ENCODE measurements around the gene RASA3.
A peak's percentile ranks its signal among the peaks of the same experiment; 100 is the strongest.
"Not testable (repeated sequence)": the region's sequence is repeated elsewhere in the genome, so short reads cannot be mapped to it uniquely, and the experiment has no call there.

Gene RASA3

DNA sequence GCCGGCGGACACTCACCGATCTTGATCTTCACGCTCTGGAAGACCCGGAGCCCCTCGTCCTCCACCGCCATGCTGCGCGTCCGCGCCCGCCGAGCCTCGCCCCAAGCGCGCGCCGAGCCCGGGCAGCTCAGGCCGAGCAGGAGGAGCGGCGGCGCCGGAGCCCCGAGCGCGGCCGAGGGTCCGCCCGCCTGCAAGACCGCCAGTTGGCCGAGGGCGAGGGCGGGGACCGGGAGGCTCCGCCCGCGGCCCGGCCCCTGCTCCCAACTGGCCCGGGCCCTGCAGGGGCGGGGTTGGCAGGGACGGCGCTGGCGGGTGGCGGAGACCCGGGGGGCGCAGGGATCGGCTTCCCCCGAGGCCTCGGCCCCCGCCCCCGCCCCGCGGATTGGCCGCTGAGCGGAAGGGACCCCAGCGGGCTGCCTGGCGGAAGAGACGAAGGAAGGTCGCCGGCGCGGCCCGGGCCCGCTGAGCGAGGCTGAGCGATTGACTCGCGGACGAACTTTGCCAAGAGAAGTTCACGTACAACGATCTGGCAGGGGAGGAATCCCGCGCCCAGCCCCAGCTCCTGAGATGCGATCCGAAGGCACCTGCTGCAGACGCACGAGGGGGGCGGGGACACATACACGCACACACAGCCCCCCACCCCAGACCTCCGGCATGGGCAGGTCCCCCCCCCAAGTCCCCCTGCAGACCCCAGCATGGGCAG lies at the start of gene RASA3:
RASA3 (minus strand) TSS at position 205 of the 703 bp plus-strand sequence; CDS start at position 71, 134 bp downstream.
- DNase-seq, result peak; percentile 59 to 75

DNA sequence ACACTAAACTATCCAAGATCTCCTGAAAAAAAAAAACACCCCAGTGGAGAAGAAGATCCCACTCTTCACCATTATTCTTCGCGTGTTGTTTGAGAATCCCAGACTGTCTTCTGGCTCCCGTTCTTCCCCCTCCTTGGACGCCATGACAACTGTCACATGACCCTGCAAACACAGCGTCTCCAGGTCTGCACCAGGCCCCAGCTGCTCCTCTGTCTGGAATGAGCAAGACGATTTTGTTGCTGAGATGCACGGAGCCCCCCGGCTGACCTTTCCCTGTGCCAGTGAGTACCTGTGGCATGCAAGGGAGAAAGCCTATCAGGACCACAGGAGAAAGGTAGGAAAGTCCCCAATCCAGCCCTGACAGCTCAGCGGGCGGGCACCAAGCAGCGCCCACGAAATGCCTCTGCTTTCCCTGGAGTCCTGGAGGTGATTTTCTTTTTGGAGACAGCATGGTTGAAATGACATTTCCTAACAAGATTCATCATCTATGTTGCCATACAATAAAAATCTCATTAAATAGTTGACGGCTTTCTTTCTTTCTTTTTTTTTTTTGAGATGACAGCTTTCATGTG lies 46.8 kb upstream of the RASA3 start, which contains the start of gene CFAP97D2:
CFAP97D2 (plus strand) TSS at position 171 of the 572 bp plus-strand sequence; CDS start at position 245, 74 bp downstream.
- no peak for DNase-seq

DNA sequence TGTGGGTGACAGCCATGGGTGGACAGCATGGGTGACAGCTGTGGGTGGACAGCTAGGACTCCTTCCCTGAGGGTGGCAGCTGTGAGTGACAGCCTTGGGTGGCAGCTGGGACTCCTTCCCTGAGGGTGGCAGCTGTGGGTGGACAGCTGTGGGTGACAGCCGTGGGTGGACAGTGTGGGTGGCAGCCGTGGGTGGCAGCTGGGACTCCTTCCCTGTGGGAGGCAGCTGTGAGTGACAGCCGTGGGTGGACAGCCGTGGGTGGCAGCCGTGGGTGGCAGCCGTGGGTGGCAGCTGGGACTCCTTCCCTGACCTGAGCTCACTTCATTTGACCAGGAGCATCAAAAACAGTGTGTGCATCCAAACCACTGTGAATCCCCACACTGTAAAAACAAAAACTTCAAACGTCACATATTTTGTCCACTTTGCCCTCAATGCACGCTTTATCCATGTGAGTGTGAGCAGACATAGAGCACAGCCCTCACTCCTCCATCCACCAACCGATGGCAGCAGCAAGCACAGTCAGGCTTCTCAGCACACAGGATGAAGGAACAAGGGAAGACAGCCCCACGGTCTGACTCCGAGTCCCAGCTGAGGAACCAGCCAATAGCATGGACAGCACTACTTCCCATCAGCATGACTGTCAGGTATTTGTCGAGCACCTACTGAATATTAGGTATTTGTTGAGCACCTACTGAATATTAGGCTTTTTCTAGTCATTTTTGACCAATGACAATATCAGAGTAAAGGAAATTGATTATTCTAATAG lies 45.0 kb upstream of the RASA3 start:
- DNase-seq, result no peak

GRCh38 chr13:114176359-114176902 lies 44.0 kb upstream of the RASA3 start:
- not testable (repeated sequence) for DNase-seq

- no peak for DNase-seq
These were observed 42.1 kb upstream of the RASA3 start for GRCh38 chr13:114174529-114174961.

- no peak for DNase-seq
These were observed 41.3 kb upstream of the RASA3 start for GRCh38 chr13:114173745-114174144.

DNA sequence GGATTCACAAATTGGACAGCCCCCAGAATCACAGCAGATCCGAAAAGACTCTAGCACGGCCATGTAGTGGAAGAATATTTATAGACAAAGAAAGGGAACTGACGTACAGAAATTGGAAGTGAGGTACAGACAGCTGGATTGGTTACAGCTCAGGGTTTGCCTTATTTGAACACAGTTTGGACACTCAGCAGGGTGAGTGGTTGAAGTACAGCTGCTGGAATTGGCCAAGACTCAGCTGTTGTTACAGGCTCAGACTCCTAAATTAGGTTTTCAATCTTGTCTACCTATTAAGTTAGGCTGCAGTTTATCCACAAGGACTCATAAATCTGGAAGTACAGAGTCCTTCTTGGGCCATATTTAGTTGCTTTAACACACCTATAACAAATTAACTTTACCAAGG lies 40.8 kb upstream of the RASA3 start:
- DNase-seq, result no peak

- no peak for DNase-seq
These were observed 35.5 kb upstream of the RASA3 start for GRCh38 chr13:114167885-114168284.

DNA sequence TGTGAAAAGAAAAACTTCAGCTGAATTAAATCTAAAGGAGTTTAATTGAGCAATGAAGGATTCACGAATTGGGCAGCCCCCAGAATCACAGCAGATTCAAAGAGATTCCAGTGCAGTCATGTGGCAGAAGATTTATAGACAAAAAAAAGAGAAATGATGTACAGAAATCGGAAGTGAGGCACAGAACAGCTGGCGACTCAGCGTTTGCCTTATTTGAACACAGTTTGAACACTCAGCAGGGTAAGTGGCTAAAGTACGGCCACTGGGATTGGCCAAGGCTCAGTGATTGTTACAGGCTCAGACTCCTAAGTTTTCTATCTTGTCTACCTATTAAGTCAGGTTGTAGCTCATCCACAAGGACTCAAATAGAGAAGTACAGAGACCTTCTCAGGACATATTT lies 35.0 kb upstream of the RASA3 start:
- DNase-seq, result peak in 1 of 2 donors; percentile 42

- DNase-seq, result no peak
These were observed 34.1 kb upstream of the RASA3 start for GRCh38 chr13:114166381-114167131.

- no peak for DNase-seq
These were observed 32.4 kb upstream of the RASA3 start for GRCh38 chr13:114164681-114165429.

GRCh38 chr13:114164053-114164452 lies 31.6 kb upstream of the RASA3 start:
- DNase-seq, result no peak

DNA sequence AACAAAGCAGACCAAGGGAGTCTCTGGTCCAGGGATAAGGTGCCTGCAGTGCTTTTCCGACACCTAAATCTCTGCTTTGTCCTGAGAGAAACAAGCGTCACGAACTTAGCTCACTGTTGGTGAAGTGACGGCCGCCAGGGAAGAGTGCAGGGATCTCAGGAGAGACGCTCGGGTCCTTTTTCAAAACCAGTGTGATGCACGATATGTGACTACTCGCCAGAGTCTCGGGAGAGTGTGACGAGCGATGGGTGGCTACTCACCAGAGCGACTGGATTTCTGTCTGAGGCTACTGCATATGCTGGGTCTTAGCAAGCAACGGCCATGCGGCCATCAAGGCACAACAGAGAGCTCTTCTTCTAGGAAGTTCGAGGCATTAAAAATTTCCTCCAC lies 30.1 kb upstream of the RASA3 start:
- no peak for DNase-seq

GRCh38 chr13:114161644-114162532 lies 29.5 kb upstream of the RASA3 start:
- peak; percentile 49 to 57 for DNase-seq

DNA sequence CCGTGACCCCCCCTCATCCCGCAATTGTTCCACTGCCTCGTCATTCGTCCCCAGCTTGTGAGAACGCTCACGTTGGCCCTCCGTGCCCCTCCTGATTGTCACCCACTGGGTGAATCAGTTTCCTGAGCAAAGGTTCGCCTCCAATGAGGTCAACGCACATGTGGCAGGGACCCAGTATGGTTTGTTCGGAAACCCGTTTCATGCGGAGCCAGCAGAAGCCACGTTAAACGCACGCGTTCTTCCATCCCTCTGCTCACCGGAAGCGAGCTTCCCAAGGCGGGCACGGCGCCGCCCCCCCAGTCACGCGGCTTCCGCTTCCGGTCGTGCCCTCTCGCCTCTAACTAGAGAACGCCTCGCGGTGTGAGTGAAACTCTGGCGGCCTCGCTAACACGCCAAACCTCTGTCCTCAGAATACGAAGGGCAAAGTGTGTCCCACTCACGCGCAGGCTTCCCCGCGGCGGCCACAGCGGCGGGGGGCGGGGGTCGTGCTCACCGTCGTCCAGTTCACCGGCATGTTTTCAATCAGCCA lies 28.7 kb upstream of the RASA3 start:
- no peak for DNase-seq

DNA sequence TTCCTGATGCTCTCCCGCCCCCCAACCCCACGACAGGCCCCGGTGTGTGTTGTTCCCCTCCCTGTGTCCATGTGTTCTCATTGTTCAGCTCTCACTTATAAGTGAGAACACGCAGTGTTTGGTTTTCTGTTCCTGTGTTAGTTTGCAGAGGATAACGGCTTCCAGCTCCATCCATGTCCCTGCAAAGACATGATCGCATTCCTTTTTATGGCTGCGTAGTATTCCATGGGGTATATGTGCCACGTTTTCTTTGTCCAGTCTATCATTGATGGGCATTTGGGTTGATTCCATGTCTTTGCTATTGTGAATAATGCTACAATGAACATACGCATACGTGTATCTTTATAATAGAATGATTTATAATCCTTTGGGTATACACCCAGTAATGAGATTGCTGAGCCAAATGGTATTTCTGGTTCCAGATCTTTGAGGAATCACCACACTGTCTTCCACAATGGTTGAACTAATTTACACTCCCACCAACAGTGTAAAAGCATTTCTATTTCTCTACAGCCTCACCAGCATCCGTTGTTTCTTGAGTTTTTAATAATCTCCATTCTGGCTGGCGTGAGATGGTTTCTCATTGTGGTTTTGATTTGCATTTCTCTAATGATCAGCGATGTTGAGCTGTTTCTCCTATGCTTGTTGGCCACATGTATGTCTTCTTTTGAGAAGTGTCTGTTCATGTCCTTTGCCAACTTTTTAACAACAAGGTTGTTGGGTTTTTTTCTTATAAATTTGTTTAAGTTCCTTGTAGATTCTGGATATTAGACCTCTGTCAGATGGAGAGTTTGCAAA lies 26.6 kb upstream of the RASA3 start:
- not testable (repeated sequence) for DNase-seq

DNA sequence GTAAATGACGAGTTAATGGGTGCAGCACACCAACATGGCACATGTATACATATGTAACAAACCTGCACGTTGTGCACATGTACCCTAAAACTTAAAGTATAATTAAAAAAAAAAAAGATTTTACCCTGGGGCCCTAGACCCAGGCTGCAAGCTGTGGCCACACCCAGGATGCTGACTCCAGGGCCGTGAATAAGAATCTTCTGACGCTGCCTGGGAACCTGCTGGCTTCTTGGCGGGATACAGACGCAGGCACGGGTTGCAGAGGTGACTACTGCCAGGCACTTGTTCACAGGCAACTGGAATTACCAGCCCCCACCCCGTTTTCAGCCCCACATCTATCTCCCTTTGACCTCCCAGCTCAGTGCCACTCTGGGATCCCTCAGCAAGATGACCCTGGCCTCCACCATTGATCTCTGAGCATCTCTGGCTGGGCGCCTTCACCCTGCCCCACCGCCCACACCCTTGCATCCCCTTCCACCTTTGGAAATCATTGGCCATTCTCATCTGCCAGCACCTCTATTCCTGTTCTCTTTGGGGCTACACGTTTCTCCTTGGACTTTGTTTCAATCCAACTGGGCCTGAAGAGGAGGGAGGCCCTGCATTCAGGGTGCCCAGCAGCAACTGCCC lies 25.6 kb upstream of the RASA3 start:
- no peak for DNase-seq

DNA sequence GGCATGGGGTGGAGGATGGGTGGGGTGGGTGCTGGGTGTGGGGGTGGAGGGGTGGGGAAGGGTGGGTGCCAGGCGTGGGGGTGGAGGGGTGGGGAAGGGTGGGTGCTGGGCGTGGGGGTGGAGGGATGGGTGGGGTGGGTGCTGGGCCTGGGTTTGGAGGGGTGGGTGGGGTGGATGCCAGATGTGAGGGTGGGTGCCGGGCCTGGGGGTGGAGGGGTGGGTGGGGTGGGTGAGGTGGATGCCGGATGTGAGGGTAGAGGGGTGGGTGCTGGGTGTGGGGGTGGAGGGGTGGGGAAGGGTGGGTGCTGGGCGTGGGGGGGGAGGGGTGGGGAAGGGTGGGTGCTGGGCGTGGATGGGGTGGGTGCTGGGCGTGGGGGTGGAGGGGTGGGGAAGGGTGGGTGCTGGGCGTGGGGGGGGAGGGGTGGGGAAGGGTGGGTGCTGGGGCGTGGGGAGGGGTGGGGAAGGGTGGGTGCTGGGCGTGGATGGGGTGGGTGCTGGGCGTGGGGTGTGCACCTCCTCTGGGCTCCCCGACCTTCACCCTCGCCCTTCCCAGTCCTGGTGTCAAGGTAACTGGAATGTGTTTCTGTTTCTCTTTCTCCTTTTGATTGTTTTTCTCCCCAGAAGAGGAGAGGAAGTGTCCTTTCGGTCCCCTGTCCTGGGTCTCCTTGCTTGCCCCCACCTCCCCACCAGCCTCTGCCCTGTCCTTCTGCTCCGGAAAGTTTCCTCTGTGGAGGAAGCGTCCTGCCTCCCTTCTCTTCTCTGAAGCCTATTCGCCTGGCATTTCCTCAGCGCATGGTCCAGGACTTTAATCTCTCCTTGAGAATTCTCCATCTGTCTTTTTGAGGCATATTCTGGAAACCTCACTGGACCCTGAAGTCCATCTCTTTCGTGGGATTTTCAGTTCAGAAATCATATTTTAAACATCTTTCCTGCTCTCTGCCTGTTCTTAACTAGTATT lies 23.8 kb upstream of the RASA3 start:
- DNase-seq, result peak in 1 of 2 donors; percentile 60

Data from CD4-positive, alpha-beta T cell treated with Interferon alpha-2 for 1 hour (primary cell).